Measurements from ENCODE around the gene ZNF629. TPM values are rescaled to one million over a fixed set of nuclear protein-coding genes. Genes with fewer than 3 reads are reported as not detected.
A peak's percentile ranks its signal among the peaks of the same experiment; 100 is the strongest.

The ZNF629 gene
- 10 to 100 TPM in 2 of 4 donors, 1 to 10 TPM in 2; 8.4 to 12.1 (median 10.3) TPM for total RNA-seq
- polyA plus RNA-seq = 1 to 10 TPM; 3.0 to 6.9 (median 3.5) TPM

GRCh38 chr16:30786936-30787612, at the start of gene ZNF629:
Gene ZNF629, minus strand, starts transcription at chr16:30787205. Its CDS starts 2,723 bp downstream, at chr16:30784482.
- Histone ChIP-seq H3K9me3 (no peaks in the 10 kb centered on the region), H3K27ac (peak within 1 kb of the TSS; percentile 89 to 96 (median 93)), H3K4me1 (peaks cover 3 to 29% (median 23%) of the 10 kb centered on the region in 4 donors), H3K36me3 (peaks cover 15 to 25% (median 19%) of the 10 kb centered on the region in 4 donors), H3K4me3 (peak within 1 kb of the TSS; percentile 78 to 99 (median 90)), H3K27me3 (no peaks in the 10 kb centered on the region)
- TF ChIP-seq POLR2AphosphoS5 (IDR thresholded peaks at IDR 0.05) = peak in 3 of 4 donors; percentile 31 to 58 (median 53)
- peak in 1 of 4 experiments; percentile 24 for TF ChIP-seq CTCF (IDR thresholded peaks at IDR 0.05)
- TF ChIP-seq EP300 (IDR thresholded peaks at IDR 0.05) = no peak
- peak; percentile 89 for DNase-seq
- 1 to 2% methylated on average over 37 of the region's 37 CpGs for WGBS, 2 donors
- intact Hi-C loops (cut with DNase I) = loop anchor here (1.0 kb wide), 1 partner anchor 18 kb away; no protein-coding TSS in a partner anchor

GRCh38 chr16:30834130-30834740, 47.2 kb upstream of the ZNF629 start:
- no peak for DNase-seq
- Histone ChIP-seq H3K4me1 (no peaks in the 10 kb centered on the region), H3K27ac (no peak overlapping the region), H3K36me3 (peaks cover 0 to 12% (median 0%) of the 10 kb centered on the region in 4 donors), H3K9me3 (no peaks in the 10 kb centered on the region), H3K27me3 (no peaks in the 10 kb centered on the region), H3K4me3 (no peak overlapping the region)
- 96 to 97% methylated on average over 44 of the region's 44 CpGs for WGBS, 2 donors
- intact Hi-C loops (cut with DNase I) = no loop called here
- no peak for TF ChIP-seq POLR2A (IDR thresholded peaks at IDR 0.05)
- TF ChIP-seq EP300 (IDR thresholded peaks at IDR 0.05) = no peak
- no peak for TF ChIP-seq POLR2AphosphoS5 (IDR thresholded peaks at IDR 0.05)
- TF ChIP-seq CTCF (IDR thresholded peaks at IDR 0.05) = no peak

- 90 to 93% methylated on average over 6 of the region's 6 CpGs for WGBS, 2 donors
- Histone ChIP-seq H3K27ac (no peak overlapping the region), H3K4me3 (no peak overlapping the region), H3K9me3 (no peaks in the 10 kb centered on the region), H3K36me3 (peaks cover 0 to 12% (median 0%) of the 10 kb centered on the region in 4 donors), H3K4me1 (no peaks in the 10 kb centered on the region), H3K27me3 (no peaks in the 10 kb centered on the region)
- DNase-seq = no peak
- intact Hi-C loops (cut with DNase I) = no loop called here
- TF ChIP-seq EP300 (IDR thresholded peaks at IDR 0.05) (no peak), POLR2A (IDR thresholded peaks at IDR 0.05) (no peak), CTCF (IDR thresholded peaks at IDR 0.05) (no peak), POLR2AphosphoS5 (IDR thresholded peaks at IDR 0.05) (no peak)
These were observed 43.0 kb upstream of the ZNF629 start for GRCh38 chr16:30830072-30830417.

GRCh38 chr16:30829130-30830071, 42.4 kb upstream of the ZNF629 start:
- peaks cover 0 to 7% (median 0%) of the 10 kb centered on the region in 4 donors for H3K36me3 ChIP-seq
- TF ChIP-seq POLR2AphosphoS5 (IDR thresholded peaks at IDR 0.05) = no peak
- peak in 1 of 4 experiments; percentile 17 for TF ChIP-seq CTCF (IDR thresholded peaks at IDR 0.05)
- H3K4me1 ChIP-seq = no peaks in the 10 kb centered on the region
- no peaks in the 10 kb centered on the region for H3K9me3 ChIP-seq
- DNase-seq = no peak
- intact Hi-C loops (cut with DNase I) = no loop called here
- no peaks in the 10 kb centered on the region for H3K27me3 ChIP-seq
- no peak overlapping the region for H3K4me3 ChIP-seq
- no peak overlapping the region for H3K27ac ChIP-seq
- WGBS, 2 donors = 62 to 77% methylated on average over 15 of the region's 15 CpGs
